AML-193 (cell line): ENCODE measurements around the gene DDAH2.

Experiments used
- DNase-seq, 2 experiments: peaks; one replicate each; lab custom pipeline; 2025; lab: John Stamatoyannopoulos, UW

DDAH2 gene

DNA sequence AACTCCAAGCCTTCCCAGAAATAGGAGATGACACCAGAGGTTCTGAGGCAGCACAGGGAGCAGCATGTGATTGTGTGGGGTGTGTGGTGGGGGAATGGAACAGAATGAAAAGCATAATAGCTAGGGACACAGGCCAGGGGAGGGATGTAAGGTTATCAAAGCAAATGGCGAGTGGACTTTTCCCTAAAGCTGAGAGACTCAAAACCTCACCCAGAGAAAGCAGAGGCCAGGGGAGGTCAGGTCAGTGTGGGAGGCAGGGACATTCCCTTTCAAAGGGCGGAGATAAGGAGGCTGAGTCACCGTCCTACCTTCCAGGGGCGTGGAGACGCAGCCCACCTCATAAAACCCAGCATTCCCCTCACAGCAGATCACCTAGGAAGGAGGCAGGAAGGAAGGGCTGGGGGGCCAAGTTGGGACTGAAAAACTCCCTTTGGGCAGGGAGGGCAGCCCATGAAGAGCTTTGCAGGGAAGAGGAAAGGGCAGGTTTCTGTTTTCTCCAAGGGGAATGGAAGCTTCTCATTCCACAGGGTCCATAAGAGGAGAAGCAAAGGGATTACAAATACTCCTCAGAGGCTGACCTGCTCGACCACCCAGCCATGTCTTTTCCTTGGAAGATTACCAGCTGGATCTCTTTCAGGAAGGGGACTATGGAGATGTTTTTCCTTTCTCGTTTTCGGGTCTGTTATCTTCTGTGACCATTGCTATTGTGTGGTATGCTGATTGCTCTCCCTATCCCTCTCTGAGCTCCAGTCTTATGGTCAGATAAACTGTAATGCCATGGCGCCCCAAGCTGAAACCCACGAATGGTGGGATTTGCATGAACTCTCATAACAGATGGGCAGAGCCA, 38.6 kb downstream of the DDAH2 start:
- no peak for DNase-seq

DNA sequence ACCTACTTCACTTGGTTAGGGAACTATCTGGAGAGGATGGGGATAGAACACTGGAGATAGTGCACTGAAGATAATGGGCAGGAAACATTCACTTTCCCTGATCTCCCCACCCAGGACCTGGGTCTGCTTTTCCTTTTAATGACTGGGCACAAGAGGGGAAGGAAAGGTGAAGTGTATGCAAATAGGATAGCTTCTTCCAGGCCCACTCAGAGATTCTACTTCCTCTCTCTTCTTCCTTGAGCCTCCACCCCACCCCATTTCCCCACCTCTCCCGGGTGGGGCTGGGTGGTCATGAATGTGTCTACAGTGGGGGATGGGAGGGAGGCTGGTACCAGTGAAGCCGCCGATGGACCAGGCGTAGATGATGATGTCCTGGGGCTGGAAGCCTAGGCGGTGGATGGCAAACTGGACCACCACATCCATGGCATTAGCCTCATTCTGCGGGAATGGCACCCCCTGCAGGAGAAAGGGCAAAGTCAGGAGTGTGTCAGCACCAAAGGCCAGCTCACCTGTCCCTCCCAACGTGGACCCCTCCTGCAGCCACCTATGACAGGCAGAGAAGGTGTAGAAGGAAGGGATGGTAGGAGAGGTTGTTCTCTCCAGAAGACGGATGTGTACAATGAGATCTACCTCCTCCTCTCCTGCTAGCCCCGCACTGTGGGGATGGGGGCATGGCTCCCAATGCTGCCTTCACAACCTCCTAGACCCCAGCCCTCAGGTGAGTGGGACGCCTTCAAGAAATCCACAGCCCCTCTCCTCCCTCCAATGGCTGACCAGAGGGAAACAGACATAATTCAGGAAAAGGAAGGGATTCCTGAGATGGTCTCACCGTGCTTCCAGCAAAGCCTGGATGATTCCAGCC, 39.6 kb downstream of the DDAH2 start:
- no peak for DNase-seq

DNA sequence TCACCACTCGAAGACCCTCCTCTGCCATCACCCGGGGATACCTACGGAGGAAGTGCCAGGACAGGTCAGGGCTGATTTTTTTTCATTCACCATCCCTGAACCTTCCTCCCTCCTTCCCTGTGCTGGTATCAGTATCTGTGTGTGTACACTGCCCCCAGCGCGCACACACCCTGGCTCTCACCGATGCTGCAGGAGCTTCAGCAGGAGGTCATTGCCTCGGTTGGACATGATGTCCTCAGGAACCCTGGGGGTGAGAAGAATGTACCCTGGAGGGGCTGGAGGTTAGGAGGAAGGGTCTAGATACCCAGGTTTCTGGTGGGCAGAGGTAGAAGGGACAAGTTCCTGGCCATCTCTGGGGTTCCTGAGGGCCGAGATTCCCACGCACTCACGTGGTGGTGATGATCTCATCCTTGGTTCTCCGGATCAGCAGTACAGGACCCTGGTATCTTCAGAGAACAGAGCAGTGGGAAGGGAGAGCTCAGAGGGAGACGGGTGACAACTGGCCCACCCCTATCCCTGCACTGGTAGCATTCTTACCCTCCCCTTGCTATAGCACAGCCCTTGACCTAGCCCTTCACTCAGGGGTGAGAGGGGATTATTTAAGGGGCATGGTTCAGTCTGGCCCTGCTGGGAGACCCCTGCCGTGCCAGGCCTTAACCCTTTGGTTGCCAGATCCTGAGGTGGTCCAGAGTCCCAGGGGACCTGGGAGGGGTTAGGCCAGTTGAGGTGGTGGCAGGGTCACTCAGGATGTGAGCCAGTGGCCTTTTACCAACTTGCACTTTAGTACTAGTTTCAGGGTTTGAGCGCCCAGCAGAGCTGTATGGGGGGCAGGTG, 41.0 kb downstream of the DDAH2 start:
- DNase-seq = no peak

DNA sequence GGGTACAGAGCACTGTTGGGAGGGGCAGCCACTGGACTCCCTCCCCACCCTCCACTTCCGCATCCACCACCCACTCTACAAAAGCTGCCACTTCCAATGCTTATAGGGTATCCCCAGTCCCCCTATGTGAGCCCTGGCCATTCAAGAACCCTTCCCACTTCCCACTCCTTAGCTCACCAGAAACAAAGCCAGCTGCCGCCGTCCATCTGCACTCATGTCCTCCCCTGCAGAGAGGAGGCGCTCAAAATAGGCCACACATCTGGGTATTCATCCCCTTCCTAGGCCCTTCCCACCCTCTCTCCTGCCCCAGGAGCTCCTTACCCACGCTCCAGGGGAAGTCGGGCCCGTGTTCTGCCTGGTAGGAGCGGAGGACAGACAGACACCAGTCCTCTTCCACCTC, 41.8 kb downstream of the DDAH2 start:
- DNase-seq = no peak

DNA sequence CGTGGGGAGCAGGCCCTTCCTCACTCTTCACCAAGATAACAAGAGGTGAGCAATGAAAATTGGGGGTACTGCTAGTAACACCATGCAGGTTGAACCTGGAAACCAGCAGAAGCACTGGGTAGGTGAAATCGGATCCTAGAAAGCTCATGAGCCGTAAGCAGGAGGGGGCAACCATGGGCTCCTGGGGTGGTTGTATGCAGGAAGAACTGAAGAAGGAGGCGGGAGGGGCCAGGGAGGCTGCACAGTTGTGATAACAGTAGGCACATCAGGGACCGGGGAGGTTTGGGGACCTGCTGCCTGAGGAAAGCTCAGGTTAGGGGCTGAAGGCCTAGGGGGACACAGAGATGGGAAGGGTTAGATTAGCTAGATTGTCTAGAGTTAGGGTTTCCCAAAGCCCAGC, 42.6 kb downstream of the DDAH2 start:
- no peak for DNase-seq

DNA sequence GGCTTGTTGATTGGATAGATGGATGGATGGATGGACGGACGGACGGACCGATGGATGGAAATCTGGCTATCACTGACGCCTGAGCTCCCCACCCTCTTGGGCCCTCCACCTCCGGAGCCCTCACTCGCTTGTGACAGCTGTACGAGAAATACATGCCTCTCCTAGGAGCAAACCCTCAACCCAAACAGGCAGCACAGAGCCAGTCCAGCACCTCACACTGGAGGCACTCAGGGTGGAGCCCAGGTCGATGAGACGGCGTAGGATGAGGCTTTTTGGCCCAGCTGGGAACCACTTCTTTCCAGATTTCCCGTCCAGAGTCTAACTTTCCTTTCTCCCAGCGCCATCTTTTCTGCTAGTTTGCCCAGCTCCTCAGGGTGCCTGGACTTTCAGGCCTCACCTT, 45.5 kb downstream of the DDAH2 start:
- no peak for DNase-seq

DNA sequence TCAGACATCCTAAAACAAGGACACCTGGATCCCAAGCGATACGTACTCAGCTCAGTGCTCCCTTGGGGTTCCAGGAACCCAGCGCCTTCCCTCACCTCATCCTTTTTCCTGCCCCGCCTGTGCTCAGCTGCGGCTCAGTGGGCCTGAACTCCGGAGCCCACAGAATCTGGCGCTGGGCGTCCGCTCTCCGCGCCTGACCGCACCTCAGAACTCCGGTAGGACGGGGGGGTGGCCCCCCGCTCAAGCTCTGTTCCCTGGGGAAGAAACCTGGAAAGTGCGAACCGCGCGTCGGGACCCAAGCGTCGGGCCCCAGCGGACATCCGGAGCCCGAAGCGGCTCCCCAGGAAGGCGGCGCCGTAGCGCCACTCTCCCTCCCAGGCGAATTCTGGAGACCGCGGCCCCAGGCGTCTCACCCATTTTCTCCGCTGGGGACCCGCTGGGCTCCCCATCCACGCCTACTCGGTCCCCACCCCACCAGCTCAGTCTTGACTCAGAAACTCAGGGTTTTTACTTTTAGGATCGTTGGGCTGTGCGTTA, 47.9 kb downstream of the DDAH2 start:
- DNase-seq = peak; percentile 17 to 56

DNA sequence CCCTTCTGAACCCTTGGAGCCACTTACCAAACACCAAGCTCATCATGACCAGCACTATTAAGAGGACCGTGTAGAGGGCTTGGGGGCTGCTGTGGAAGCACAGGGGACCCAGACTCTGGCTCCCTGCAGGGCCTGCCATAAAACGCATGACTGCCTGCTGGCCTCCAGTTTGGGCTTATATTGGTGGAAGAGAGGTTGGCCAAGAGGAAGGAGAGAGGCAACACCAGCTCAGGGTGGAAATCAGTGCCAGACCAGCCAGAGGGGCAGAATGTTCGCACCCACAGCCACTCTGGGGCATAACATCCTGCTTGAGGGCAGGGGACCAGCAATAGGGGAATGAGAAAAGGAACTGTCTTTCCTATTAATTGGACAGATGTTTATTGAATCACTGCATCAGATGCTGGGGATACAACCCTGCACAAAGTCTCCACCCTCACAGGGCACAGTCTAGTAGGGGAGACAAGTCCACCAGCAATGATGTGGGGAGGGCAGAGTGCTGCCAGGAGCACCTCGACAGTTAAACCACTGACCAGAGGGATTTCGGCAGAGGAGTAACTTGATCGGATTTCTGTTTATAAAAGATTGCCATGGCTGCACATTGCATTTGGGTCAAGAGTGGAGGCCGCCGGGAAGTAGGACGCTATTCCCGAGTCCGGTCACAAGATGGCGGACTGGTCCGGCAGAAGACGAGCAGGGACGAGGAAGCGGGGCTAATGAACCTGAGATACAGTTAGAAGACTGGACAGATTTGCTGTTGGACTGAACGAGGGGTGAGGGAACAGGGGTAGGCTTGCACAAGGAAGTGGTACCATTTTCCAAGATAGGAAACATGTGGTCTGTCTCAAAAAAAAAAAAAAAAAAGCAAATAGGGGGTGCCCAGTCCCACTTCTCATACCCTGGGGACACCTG, 48.6 kb downstream of the DDAH2 start, which contains the start of gene LY6G5C:
Gene LY6G5C, minus strand, starts transcription at position 842 of the 909 bp plus-strand sequence. Its CDS starts 694 bp downstream, at position 148.
- DNase-seq = peak; percentile 84 to 87

DNA sequence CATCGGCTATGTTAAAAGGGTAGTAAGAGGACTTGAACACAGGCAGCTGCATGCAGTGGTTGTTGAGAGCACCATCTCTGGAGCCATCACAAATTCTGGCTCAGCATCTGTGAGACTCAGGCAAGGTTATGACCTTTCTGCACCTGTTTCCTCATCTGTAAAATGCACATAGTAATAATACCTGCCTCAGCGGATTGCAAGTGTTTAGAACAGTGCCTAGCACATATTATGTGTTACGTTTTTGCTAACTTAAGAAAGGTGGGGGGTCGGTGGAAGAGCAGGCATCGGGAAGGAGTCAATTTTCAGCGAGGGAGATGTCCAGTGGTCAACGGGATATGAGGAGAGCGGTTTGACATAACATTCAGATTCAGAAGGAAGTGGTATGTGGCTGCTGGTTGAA, 51.1 kb downstream of the DDAH2 start:
- no peak for DNase-seq
